Stimulated activated CD4-positive, alpha-beta T cell treated with anti-CD3 and anti-CD28 coated beads, Interleukin-4, amount 100 ng/mL, for 24 hours (primary cell): Measurements from ENCODE around the gene ADGRV1.
"Not testable (repeated sequence)": the region's sequence is repeated elsewhere in the genome, so short reads cannot be mapped to it uniquely, and the experiment has no call there.

Source experiments
- DNase-seq: peaks from one replicate; pipeline ENCODE4 v3.0.0-alpha.2; 2020

ADGRV1 gene

DNA sequence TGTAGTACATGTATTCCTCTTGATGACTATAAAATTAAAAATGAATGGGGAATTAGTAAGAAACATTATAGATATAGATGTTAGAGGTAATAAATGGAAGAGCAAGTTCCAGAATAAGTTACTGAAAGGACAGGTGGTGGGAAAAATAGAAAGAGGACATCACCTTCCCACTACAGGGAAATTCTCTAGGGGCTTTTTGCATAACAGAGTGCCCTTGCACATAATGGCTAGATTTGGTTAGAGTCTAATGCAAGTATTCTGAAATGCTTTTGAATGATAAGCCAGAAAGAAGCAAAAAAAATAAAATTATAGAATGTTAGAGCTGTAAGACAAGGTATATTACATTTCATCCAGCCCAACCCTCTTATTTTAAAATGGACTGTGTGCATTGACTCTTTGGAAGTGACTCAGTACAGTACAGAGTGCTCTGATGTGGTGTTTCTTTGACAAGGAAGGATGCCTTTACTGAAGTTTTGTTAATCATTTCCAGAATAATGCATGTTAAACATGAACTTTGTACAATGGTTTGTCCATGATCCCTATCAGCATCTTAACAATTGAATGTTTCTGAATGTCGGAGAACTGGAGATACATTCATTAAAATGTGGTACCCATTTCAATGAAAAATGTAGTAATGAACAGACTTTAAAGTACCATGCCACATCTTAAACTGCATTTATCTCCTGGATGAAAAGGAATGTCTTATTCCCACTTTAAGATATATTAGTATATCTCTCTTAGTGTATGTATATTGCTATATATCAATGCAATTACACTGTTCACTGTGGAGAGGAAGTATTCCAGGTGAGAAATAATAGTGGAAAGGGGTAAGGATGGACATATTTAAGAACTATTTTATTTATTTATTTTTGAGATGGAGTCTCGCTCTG, 391.1 kb downstream of the ADGRV1 start:
- no peak for DNase-seq

- no peak for DNase-seq
Measured at GRCh38 chr5:90955001-90955635, 396.5 kb downstream of the ADGRV1 start.

DNA sequence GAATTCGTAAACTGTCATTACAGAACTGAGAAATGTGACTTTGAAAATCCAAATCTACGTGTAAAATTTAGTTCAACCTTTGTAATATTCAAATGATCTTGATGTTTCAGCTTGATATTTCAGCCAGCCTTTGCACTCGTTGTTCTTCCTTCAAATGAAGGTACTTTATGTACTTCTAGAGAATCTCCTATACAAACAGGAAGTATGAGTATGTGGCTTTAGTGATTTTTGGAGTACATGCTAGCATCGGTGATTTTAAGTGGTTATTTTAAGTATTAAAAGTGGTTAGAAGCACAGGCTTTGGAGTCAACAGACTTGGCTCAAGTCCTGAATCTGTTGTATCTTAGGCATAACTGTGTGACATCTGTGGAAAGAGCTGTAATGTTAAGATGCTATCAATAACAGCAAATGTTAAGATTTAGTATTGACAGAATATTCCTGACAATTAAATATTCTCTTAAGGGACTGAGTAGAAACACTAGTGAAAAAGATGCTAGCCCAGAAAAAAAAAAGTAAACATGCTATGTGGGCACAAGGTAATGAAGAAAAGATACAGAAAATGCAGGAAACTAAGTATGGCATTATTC, 398.0 kb downstream of the ADGRV1 start:
- DNase-seq: no peak

- DNase-seq: no peak
Measured at GRCh38 chr5:90957906-90958305, 399.3 kb downstream of the ADGRV1 start.

DNA sequence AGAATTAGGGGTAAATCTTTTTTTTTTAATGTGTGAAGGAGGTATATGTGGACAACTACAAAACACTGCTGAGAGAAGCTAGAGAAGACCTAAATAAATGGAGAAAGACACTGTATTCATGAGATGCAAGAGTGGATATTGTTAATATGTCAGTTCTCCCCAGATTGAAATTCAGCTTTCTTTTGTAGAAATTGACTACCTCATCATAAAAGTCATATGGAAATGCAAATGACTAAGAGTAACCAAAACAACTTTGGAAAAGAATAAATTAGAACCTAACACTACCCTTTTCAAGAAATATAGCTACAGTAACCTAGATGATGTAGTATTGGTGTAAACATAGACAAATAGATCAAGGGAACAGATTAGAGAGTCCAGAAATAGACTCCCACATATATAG, 400.7 kb downstream of the ADGRV1 start:
- no peak for DNase-seq

DNA sequence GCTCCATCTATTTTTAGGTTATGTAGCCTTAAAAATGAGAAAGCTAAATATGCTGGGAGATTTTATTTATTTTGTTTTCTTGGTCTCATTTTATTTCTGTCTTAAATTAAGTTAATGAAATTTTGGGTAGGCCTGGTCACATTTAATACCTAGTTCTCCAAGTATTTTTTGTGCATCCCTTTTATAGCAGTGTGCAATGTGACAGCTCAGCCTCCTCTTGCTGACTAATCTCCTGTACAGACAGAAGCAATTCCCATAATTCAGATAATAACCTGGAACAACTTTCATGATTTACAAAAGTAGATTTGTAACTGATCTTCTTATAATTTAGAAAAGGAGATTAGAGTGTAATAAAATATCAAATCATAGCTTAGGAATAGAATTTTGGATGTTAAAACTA, 403.9 kb downstream of the ADGRV1 start:
- no peak for DNase-seq

GRCh38 chr5:90965110-90965685, 406.6 kb downstream of the ADGRV1 start:
- DNase-seq: no peak

GRCh38 chr5:90967443-90967842, 408.8 kb downstream of the ADGRV1 start:
- DNase-seq: no peak

DNA sequence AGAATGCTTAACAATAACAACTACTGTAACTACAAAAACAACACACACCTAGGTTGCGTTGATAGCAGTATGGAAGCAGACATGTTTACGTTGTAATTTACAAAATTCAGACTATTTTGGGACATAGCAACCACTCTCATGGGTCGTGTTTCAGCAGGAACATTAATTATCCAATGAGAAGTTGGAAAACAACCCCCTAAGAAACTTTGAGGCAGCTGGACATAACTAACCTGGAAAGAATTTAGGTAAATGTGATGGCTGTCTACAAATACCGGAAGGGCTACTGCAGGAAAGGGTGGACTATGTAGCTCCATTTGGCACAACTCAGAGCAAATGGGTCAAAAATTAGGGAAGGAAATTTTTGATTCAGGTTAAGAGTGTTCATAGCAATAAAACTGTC, 409.3 kb downstream of the ADGRV1 start:
- no peak for DNase-seq

- DNase-seq: no peak
Measured at GRCh38 chr5:90968319-90968718, 409.7 kb downstream of the ADGRV1 start.

DNA sequence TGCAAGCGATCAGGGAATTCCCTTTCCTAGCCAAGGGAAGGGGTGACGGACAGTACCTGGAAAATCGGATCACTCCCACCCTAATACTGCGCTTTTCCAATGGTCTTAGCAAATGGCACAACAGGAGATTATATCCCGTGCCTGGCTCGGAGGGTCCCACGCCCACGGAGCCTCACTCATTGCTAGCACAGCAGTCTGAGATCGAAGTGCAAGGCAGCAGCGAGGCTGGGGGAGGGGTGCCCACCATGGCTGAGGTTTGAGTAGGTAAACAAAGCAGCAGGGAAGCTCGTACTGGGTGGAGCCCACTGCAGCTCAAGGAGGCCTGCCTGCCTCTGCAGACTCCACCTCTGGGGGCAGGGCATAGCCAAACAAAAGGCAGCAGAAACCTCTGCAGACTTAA, 411.3 kb downstream of the ADGRV1 start:
- not testable (repeated sequence) for DNase-seq

GRCh38 chr5:90981177-90981576, 422.6 kb downstream of the ADGRV1 start:
- DNase-seq: no peak

DNA sequence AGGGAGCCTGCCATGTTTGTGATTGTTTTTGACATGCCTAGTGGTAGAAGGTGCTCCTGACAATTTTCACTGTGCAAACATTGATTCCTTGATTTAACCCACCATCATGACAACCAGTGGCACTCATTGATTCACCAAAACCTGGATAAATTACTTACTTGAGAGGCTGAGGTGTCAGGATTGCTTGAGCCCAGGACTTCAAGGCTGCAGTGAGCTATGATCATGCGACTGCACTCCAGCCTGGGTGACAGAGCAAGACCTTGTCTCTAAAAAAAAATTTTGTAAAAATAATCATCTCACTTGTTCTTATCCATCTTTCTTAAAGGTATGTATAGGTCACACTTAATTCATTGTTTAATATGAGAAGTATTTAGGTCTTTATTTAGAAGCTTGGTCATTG, 423.2 kb downstream of the ADGRV1 start:
- DNase-seq: no peak

GRCh38 chr5:90982576-90982975, 424.0 kb downstream of the ADGRV1 start:
- no peak for DNase-seq

DNA sequence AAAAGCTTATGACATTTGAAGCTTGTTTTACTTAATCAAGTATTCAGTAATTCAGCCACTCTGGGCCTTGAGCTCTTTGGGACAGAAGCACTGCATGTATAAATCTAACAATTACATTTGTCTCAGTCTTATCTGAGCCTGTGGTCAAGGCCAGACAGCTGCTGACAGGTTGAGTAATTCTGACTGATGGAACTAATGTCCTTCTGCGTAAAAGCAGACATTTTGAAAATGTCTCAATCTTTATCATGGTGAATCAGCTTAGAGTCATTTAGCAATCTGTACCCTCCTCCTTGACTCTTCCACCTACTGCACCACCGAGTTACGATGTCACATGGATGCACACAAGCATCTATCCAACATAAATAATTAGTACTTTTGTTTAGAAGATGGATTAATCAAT, 424.6 kb downstream of the ADGRV1 start:
- DNase-seq: no peak

DNA sequence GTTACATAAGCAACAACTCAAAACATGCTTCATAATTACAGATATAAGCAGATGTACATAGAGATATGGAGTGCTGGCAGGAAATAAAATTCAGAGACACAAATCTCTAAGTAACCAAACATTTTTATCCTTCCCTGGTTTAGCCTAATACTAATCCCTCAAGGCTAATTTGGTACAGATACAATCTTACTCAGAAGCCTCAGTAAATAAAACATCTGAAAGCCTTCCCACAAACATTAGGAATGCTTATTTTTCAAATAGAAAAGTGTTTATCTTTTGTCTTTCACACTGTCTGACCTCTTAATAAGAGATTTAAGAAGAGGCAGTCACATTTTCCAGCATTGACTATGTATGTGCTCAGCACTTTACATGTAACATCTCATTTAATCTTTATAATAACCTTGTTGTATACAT, 425.1 kb downstream of the ADGRV1 start:
- no peak for DNase-seq

GRCh38 chr5:90985341-90985740, 426.7 kb downstream of the ADGRV1 start:
- DNase-seq: no peak

DNA sequence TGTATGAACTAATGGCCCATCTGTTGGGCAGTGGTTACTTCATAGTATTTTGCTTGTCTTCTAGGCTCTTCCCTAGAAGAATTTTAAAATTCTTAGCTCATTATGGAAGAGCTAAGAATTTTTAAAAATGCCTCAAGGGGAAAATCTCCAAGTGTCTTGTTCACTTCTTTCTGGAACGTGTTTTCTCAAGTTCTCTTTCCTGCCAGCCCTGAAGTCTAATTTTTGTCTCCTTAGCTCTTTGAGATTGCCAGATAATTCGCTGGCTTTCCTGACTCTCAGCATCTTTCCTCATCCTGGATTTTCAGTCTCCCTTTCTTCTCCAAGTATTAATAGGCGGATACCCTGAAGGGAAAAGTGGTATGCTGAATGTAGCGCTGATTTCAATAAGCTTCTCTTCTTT, 429.1 kb downstream of the ADGRV1 start:
- no peak for DNase-seq

GRCh38 chr5:90991201-90991600, 432.6 kb downstream of the ADGRV1 start:
- DNase-seq: no peak

- DNase-seq: no peak
Measured at GRCh38 chr5:90994796-90995195, 436.2 kb downstream of the ADGRV1 start.

GRCh38 chr5:90996089-90996488, 437.5 kb downstream of the ADGRV1 start:
- DNase-seq: no peak

DNA sequence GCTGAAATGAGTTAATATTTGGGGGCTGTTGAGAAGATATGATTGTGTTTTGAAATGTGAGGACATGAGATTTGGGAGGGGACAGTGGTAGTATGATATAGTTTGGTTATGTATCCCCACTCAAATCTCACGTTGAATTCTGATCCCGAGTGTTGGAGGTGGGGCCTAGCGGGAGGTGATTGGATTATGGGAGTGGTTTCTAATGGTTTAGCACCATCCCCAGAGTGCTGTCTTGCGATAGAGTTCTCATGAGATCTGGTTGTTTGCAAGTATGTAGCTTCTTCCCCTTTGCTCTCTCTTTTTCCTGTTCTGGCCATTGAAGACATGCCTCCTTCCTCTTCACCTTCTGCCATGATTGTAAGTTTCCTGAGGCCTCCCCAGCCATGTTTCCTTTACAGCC, 438.5 kb downstream of the ADGRV1 start:
- no peak for DNase-seq

- no peak for DNase-seq
Measured at GRCh38 chr5:91000743-91001142, 442.1 kb downstream of the ADGRV1 start.

DNA sequence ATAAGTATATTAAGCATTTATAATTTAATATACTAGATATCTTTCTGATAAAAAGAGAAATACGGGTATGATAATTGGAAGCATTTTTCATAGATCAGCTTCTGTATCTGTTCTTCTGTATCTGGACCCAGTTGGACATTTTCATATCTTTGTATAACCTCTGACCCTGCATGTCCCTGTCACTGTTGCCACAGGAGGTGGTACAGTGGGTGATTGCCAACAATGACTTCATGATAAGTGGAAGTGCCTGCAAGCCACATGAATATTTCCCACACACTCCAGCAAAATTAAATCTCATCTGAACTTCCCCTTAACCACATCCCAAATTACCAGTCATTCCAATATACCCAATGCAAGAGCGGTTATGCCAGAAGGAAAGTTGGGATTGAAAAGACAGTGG, 448.1 kb downstream of the ADGRV1 start:
- no peak for DNase-seq
